NCI-H748 (cell line): ENCODE results near the gene MGRN1.

ENCODE experiments used
- DNase-seq: peaks from one replicate; lab custom pipeline; 2025; ENCODE audit not compliant: unreplicated experiment; lab: John Stamatoyannopoulos, UW

MGRN1 gene

DNA sequence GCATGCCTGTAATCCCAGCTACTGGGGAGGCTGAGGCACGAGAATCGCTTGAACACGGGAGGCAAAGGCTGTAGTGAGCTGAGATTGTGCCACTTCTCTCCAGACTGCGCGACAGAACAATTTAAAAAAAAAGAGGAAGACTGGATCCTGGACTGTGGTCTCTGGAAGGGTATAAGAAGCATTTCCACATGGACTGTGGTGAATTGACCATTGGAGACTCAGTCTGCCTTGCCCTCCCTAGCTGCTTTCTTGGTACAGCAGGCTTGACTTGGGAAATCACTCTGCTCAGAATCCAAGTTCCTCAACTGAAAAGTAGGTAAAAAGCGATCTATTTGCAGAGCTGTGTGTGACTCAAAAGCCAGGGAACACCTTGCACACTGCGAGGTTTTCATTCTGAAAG lies 1.0 kb upstream of the MGRN1 start:
- DNase-seq = no peak

DNA sequence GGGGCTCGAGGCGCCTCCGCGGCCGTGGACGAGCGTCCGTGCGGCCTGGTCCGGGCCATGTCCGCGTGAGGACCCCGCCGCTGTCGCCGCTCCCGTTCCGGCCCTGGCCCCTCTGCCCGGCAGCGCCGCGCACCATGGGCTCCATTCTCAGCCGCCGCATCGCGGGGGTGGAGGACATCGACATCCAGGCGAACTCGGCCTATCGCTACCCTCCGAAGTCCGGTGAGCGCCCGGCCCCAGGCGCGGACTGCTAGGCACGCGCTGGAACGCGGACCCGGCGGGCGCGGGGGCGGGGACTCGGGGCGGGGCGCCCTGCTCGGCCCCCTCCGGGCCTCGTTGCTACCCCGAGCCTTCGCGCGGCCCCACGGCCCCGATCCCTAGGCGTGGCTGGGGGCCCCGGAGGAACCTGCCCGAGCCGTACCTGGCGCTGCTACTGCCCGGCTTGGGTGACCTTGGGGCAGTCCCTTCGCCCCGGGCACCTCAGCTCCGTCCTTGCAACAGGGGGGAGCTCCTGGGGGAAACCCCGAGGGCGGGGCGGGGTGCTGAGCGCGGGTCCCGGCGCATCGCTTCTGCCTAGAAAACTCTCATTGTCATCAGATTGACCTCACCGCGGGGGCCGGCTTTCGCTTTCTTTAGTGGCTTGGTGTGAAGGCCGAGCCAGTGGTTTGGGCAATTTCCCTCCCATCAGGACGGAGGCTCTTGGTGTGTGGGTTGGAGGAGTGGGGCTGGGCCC lies 367 bp downstream of the MGRN1 start:
- peak; percentile 71 for DNase-seq

DNA sequence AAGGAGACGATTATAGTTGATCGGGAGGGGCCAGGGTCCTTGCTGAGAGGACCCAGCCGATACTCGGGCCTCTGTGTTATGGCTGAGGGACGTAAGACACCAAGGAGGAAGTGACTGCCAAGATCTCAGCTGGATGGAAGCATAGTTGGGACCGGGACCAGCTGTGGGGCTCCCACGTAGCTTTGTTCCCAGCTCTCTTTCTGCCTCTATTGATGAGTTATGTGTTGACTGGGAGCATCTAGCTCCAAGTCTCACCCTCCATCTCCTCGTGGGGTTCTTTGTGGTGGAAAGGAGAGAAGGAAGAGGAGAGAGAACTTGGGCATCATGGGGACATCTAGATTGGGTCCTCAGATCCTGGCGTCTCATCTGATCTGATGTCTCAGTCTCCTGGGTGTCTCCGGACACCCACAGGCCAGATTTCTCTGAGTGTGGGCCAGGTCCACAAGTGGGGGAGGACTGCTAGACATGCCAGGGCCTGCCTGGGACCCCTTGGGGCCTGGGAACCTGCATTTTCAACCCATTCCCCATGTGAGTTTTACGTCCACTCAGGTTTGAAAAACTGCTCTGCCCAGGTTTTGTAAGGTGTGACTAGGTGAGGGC lies 1.0 kb downstream of the MGRN1 start:
- DNase-seq = no peak

DNA sequence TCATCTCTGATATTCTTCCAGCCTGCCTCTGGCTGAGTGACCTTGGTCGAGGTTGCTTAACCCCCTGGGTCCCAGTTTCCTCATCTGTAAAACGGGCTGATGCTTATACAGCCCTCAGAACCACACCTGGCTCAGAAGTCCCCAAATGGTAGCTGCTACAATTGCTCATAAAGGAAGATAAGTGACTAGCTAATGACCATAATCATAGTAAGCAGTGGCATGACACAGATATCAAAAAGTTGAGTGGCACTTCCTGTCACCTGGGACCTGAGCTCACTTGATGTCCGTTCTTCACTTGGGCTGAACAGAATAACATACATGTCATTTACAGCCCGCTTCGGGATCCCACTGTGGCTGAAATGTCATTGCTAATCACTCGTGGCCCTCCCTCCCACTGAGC lies 1.8 kb downstream of the MGRN1 start:
- no peak for DNase-seq

DNA sequence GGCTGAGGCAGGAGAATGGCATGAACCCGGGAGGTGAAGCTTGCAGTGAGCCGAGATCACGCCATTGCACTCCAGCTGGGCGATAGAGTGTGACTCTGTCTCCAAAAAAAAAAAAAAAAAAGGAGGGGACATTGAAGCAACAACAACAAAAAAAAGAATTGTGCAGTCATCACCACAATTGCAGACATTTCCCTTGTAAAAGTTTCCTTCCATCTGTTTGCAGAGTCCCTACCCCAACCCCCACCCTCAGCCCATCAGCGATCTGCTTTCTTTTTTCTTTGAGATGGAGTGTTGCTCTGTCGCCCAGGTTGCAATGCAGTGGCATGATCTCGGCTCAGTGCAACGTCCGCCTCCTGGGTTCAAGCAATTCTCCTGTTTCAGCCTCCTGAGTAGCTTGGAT lies 3.7 kb downstream of the MGRN1 start:
- no peak for DNase-seq

DNA sequence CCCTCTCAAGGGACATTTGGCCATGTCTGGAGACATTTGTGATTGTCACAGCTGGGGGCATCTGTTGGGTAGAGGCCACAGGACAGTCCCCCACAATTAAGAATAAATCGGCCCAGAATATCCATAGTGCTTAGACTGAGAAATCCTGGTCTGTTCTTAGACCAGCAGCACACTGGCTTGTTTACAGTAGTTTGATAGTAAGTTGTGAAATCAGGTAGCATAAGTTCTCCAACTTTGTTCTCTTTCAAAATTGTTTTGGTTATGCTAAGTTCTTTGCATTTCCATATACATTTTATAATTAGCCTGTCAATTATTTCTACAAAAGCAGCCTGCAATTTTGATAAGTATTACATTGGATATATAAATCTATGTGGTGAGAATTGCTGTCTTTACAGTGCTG lies 6.8 kb downstream of the MGRN1 start:
- DNase-seq = no peak

DNA sequence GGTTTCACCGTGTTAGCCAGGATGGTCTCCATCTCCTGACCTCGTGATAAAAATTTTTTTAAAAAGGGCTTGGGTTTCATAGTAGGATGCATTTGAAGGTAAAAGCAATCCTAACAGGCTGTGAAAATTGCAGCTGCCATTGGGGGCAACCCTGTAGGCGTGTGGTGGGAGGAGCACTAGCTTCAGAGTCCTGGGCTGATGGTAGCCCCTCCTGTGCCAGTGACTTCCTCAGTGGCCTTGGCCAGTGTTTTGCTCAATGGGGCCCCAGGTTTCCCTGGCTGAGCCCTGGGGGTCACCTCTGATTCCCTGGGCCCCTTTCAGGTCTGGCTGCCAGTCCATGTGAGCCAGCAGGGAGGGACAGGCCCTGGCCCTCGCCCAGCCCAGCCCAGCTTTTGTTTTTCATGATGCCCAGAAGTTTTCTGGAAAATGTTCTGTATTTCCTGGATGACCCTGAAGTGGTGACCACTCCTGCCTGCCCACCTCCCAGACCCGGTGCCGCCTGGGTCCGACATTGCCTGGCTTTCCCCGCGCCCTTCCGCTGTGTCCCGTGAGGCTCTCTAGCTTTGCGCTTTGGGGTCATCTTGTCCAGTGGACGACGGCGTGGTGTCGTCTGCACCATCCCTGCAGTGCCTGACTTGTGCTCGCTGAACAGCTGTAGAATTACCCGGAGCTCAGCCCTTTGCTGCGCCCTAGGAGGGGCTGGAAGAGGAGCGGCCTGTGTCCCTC lies 9.4 kb downstream of the MGRN1 start:
- DNase-seq = no peak

DNA sequence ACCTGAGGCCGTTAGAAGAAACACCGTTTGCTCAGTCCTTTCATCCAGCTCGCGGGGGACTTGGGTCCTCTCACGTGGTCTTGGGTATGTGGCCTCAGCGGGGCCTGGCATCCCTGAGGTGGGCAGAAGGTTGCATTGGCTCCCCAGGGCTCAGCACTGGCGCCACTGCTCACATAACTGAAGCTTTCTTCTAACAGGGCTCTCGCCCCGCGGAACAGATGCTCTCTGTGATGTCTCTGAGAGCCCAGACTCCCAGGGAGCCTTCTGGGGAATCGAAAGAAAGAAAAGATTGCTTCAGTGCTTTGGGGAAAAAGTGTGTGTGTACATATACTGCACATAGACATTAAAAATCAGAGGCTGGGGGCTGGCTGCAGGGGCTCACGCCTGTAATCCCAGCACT lies 10.1 kb downstream of the MGRN1 start:
- DNase-seq = no peak

DNA sequence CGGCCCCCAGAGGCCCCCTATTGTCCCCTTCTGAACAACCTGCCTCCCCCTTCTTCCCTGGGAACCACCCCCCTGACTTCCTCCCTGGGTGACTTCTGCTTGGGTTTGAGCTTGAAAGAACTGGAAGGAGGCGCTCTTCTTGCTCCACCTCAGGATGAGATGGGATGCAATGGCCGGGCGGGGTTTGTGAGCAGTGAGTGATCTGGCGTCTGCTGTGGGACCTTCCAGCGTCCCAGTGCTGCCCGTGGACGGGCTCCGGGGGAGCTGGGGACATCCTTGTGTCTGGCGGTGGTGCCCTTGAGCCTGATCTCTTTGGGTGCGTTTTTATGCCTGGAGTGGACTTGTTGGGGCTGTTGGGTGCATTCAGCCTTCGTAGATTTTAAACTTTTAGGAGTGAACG lies 11.6 kb downstream of the MGRN1 start:
- DNase-seq = no peak

DNA sequence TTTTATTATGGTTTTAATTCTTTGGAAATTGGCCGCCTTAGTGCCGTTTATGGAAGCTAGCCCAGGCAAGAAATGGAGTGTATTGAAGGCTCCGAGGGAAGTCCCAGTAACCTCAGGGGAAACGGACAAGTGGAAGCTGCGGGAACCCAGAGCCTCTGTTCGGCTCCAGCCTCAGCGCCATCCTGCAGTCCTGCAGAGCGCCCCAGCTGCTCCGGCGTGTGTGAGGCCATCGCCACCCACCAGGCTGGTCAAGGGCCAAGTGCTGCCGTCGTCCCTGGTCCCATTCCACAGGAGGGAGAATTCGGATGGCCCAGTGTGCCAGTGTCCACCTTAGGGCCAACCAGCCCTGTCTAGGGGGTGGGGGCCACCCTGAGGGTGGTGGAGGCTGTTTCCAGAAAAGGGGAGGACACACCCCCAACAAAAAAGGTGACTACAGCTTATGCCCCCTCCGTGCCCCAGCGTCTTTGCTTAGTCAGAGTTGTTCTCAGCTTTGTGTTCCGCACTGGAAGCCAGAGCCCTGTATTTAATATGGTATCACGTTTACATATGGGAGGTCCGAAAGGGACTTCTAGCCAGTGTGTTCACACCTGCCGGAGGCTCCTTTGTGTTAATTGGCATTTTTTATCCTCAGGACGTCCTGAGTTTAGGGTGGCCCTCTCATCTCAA lies 13.0 kb downstream of the MGRN1 start:
- DNase-seq = no peak

DNA sequence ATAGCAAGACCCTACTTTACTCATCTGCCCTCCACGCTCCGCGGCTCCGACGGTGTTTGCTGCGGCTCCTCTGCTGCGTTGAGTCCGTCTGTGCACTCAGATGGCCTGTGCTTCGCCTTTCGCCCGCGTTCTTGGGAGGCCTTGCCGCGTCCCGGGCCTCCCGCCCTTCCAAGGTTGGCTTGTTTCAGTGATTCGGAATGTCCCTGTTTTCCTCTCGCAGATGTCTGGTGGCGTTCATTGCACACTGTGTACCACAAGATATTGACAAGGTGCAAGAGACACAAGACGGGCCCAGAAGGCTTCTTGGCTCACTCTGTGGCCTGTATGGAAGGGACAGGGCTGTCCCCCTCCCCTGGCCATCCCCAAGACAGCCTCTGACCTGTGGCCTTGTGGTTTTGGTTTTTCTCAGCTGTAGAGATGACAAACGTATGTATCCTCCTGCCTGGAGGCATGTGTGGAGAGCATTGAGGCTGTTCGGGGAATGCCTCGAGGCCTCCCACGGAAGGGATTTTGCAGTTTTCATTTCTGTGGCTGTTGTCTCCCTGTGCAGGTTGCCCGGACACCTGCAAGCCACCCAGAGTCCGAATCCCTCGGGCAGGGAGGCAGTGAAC lies 15.4 kb downstream of the MGRN1 start:
- DNase-seq = no peak

DNA sequence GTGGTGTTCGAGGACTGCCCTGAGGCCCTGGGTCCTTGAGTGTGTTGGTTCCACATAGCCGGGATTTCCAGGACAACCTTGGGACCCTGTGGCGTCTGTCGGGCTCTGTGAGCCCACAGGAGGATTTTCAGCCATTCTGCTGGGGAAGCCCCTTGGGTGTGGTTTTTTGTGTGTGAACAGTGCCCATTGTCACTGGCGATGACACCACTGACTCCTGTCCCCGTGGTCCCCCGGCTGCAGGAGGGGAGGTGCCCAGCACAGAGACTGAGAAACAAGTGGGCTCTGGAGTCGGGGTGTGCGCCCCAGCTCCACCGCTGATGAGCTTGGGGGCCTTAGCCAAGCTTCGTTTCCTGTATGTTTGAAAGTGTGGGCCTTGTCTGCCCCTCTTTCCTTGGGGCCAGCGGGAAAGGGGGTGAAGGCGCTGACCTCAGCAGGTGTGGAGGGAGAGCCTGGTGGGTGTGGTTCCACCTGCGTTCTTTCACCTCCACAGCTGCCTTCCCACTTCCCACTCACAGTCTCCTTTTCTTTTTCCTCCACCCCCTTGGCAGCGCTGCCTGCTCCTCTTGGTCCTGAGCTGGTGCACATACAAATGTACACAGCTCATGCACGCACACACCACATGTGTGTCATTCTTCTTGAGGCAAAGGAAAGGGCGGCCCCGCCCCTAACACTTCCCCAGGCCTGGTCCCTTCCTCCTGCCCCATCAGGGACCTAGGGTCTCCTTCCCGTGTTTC lies 16.1 kb downstream of the MGRN1 start:
- no peak for DNase-seq

DNA sequence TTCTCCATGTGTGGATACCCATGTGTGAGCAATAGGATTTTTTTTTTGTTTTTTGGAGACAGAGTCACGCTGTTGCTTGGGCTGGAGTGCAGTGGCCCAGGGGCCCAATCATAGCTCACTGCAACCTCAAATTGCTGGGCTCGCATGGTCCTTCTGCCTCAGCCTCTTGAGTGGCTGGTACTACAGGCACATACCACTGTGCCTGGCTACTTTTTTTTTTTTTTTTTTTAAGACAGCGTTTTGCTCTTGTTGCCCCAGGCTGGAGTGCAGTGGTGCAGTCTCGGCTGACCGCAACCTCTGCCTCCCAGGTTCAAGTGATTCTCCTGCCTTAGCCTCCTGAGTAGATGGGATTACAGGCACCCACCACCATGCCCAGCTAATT lies 16.7 kb downstream of the MGRN1 start:
- no peak for DNase-seq

DNA sequence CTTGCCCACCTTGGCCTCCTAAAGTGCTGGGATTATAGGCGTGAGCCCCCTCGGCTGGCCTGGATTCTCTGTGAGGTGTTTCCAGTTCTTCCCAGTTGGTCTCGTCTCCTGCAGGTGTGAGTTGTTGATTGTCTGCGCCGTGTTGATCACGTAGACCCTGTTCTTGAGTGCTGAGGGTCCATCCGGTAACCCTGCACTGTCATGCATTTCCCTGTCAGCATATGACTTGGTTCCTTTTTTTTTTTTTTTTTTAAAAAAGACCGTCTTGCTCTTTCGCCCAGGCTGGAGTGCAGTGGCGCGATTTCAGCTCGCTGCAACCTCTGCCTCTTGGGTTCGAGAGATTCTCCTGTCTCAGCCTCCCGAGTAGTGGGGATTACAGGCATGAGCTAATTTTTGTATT lies 17.3 kb downstream of the MGRN1 start:
- DNase-seq = no peak

DNA sequence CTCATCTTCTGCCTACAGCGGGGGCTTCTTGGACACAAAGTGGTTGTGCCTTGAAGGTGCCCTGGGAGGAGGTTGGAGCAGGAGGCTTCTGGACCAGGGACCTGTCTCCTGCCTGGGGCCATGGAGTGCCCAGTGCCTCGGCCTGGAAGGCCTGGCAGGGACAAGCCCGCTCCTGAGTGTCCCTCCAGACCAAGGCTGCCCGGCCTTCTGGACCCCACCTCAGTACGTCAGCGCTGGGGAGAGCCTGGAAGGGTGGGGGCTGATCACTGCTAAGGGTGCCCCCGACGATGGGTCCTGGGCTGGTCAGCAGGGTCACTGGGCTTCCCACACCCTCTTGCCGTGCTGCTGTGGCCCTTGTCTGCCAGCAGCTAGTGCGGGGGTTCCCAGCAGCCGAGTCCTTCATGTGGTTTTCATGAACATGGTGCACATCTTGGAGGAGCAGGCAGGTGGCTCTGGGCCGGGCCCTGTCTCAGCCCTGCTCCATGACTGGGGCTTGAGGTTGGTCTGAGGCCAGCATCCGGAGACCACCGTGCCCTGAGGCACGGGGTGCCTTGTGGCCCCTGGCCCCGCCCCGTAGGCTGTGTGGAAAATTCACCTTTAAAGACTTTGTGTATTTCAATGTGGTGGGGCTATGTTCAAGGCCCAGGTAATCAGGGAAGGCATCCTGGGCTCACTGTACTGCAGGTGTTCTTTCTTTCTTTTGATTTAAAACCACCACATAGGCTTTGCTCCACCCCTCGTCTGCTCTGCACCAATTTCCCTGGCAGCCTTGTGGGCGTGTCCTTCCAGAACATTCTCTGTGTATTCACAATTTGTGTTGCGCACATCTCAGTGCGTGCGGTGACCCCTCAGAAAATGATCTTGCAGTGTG lies 22.4 kb downstream of the MGRN1 start:
- no peak for DNase-seq

DNA sequence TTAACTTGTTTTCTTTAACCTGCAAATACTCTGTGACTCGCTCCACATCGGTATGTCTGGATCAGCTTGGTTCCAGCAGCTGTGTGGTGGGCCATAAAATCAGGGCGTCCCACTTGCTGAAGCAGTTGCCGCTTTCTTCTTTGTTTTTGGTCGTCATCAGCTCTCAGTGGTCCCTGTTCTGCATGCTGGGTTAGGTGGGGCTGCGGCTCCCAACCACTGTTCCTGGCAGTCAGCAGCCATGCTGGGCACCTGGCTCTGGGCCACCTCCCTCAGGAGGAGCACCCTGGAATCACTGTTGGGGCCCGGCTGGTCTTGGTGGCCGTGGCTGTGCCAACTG lies 23.0 kb downstream of the MGRN1 start:
- DNase-seq = no peak

DNA sequence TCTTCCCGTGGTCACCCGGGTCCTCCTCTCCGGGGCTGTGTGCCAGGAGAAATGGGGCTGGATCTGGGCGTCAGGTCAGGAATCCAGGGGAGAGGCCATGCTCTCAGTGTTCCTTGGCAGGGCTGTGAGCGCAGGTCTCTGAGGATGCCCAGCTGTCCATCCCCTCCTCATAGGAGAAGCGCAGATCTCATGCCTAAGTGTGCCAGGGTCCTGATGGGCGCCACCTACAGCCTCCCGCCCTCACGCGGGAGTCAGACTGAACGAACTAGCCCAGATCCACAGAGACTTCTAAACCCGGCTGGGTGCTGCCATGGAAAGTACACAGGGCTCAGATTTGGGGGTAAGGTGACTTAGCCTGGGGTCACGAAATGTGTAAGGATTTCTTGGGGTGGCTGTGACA lies 24.3 kb downstream of the MGRN1 start:
- no peak for DNase-seq

DNA sequence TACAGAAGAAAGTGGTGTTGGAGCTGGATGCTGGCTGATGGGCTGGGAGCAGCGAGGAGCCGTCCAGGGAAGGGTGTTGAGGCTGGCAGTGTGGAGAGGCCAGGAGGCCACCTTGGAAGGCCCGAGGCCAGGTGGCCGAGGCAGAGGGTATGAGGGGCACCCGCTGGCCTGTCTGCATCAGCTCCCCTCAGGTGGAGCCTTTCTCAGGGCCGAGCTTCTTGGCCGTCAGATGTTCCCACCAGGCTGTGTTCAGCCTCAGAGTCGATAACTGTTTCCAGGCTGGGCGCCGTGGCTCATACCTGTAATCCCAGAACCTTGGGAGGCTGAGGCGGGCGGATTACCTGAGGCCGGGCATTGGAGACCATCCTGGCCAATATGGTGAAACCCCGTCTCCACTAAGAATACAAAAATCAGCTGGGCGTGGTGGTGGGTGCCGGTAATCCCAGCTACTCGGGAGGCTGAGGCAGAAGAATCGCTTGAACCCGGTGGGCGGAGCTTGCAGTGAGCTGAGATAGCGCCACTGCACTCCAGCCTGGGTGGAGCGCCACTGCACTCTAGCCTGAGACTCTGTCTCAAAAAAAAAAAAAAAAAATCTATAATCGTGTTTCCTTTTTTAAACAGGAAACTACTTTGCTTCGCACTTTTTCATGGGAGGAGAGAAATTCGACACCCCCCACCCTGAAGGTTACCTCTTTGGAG lies 25.3 kb downstream of the MGRN1 start:
- DNase-seq = no peak

DNA sequence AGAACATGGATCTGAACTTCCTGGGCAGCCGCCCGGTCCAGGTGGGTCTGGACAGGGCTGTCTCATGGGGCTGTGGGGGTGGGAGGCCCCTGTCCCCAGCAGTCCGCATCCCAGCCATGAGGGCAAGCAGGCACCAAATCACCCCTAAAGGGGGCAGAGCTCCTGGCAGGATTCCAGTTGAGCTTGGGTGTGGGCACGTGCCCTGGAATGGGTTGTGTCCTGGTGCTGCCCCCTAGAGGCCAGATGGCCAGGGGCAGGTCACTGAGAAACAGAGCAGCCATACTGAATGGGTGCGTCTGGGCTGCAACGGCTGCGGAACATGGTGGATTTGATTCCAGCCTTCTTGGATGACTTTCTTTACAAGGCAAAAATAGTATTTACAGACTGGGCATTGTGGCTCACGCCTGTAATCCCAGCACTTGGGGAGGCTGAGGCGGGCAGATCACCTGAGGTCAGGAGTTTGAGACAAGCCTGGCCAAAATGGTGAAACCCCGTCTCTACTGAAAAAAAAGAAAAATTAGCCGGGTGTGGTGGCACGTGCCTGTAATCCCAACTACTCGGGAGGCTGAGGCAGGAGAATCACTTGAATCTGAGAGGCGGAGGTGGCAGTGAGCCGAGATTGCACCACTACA lies 25.9 kb downstream of the MGRN1 start:
- DNase-seq = peak; percentile 69
